HG03442 (cell line): ENCODE data around the gene PRODH2.

Experiments used
- ATAC-seq: cut with Tn5 transposase; IDR thresholded peaks from one replicate; pipeline ENCODE4 v1.9.1; 2021; ENCODE audit warnings: mild to moderate bottlenecking, moderate library complexity; ENCODE audit not compliant: unreplicated experiment

The PRODH2 gene

GRCh38 chr19:35812220-35813042 lies at the start of gene PRODH2:
PRODH2 (minus strand) TSS chr19:35812845; CDS start chr19:35812805, 40 bp downstream.
- ATAC-seq, result no peak

- no peak for ATAC-seq
Observed at GRCh38 chr19:35861640-35862160, 49.1 kb upstream of the PRODH2 start.

GRCh38 chr19:35860818-35861639 lies 48.4 kb upstream of the PRODH2 start:
- ATAC-seq, result no peak

GRCh38 chr19:35860436-35860817 lies 47.8 kb upstream of the PRODH2 start:
- no peak for ATAC-seq

- no peak for ATAC-seq
Observed at GRCh38 chr19:35859414-35859813, 46.8 kb upstream of the PRODH2 start.

GRCh38 chr19:35858311-35858710 lies 45.7 kb upstream of the PRODH2 start:
- ATAC-seq, result no peak

- ATAC-seq, result no peak
Observed at GRCh38 chr19:35856546-35857149, 44.0 kb upstream of the PRODH2 start, which contains the start of gene KIRREL2. KIRREL2 (plus strand) TSS chr19:35856911; CDS start chr19:35857120, 209 bp downstream.

- ATAC-seq, result no peak
Observed at GRCh38 chr19:35853038-35853756, 40.6 kb upstream of the PRODH2 start.

GRCh38 chr19:35852029-35852780 lies 39.6 kb upstream of the PRODH2 start, which contains the start of gene NPHS1:
NPHS1 (minus strand) TSS chr19:35852504; CDS start chr19:35851837, 667 bp downstream.
- ATAC-seq, result no peak

GRCh38 chr19:35851213-35852028 lies 38.8 kb upstream of the PRODH2 start:
- no peak for ATAC-seq

GRCh38 chr19:35848919-35849505 lies 36.4 kb upstream of the PRODH2 start:
- no peak for ATAC-seq

- no peak for ATAC-seq
Observed at GRCh38 chr19:35848486-35848885, 35.8 kb upstream of the PRODH2 start.

- no peak for ATAC-seq
Observed at GRCh38 chr19:35847911-35848310, 35.3 kb upstream of the PRODH2 start.

- ATAC-seq, result no peak
Observed at GRCh38 chr19:35846038-35846668, 33.5 kb upstream of the PRODH2 start.

GRCh38 chr19:35845215-35846037 lies 32.8 kb upstream of the PRODH2 start:
- no peak for ATAC-seq

- ATAC-seq, result no peak
Observed at GRCh38 chr19:35844482-35845214, 32.0 kb upstream of the PRODH2 start.
